ENCODE data around the gene GPR150. TPM values are rescaled to one million over a fixed set of nuclear protein-coding genes. Genes with fewer than 3 reads are reported as not detected.

The GPR150 gene
- total RNA-seq, 3 donors from 2014 or later (not counting 1 experiment from before 2014, with no cell fraction given), result 0.63 to 0.97 (median 0.89) TPM

- no peaks in the 10 kb centered on the region for H3K4me1 ChIP-seq (ENCODE audit: control insufficient read depth, insufficient read depth, low read length)
- no peaks in the 10 kb centered on the region for H3K9me3 Mint-ChIP-seq
- H3K27ac ChIP-seq (ENCODE audit: low read length), result no peak overlapping the region
- H3K36me3 ChIP-seq (ENCODE audit: control insufficient read depth, insufficient read depth, low read length), result no peaks in the 10 kb centered on the region
- no peak for ATAC-seq
- no peak overlapping the region for H3K27ac Mint-ChIP-seq
- WGBS (ENCODE audit: insufficient coverage), result 60% methylated on average over 3 of the region's 3 CpGs
- no peak overlapping the region for H3K4me3 ChIP-seq (ENCODE audit: low read length)
- no peaks in the 10 kb centered on the region for H3K27me3 ChIP-seq (ENCODE audit: control insufficient read depth, insufficient read depth, low read length)
- no peak overlapping the region for H3K4me3 Mint-ChIP-seq
- H3K4me1 Mint-ChIP-seq, result no peaks in the 10 kb centered on the region
- H3K27me3 Mint-ChIP-seq (ENCODE audit: low read depth in 2 of 2), result peaks cover 8 to 10% of the 10 kb centered on the region in 2 donors
- TF ChIP-seq CTCF (IDR thresholded peaks at IDR 0.05), result no peak
- DNase-seq, result no peak
- intact Hi-C loops (cut with micrococcal nuclease), result no loop called here
- no peaks in the 10 kb centered on the region for H3K36me3 Mint-ChIP-seq
- H3K9me3 ChIP-seq (ENCODE audit: control insufficient read depth, insufficient read depth, low read length), result no peaks in the 10 kb centered on the region
Measured at GRCh38 chr5:95638632-95639031, 18.7 kb downstream of the GPR150 start.

- Histone ChIP-seq H3K27ac (ENCODE audit: low read length) (no peak overlapping the region), H3K36me3 (ENCODE audit: control insufficient read depth, insufficient read depth, low read length) (no peaks in the 10 kb centered on the region), H3K4me3 (ENCODE audit: low read length) (no peak overlapping the region), H3K4me1 (ENCODE audit: control insufficient read depth, insufficient read depth, low read length) (peaks cover 9% of the 10 kb centered on the region), H3K9me3 (ENCODE audit: control insufficient read depth, insufficient read depth, low read length) (no peaks in the 10 kb centered on the region), H3K27me3 (ENCODE audit: control insufficient read depth, insufficient read depth, low read length) (no peaks in the 10 kb centered on the region)
- DNase-seq (no peak), ATAC-seq (no peak)
- Mint-ChIP-seq H3K9me3 (no peaks in the 10 kb centered on the region), H3K4me3 (no peak overlapping the region), H3K27me3 (ENCODE audit: low read depth in 2 of 2) (peaks cover 6 to 10% of the 10 kb centered on the region in 2 donors), H3K4me1 (peaks cover 8 to 12% of the 10 kb centered on the region in 2 donors), H3K36me3 (no peaks in the 10 kb centered on the region), H3K27ac (no peak overlapping the region)
- TF ChIP-seq CTCF (IDR thresholded peaks at IDR 0.05), result no peak
- WGBS (ENCODE audit: insufficient coverage), result 88% methylated on average over 5 of the region's 5 CpGs
- intact Hi-C loops (cut with micrococcal nuclease), result loop anchor here (5.0 kb wide), 2 partner anchors 206 to 321 kb away; partner anchors contain the start of gene ELL2
Measured at GRCh38 chr5:95641741-95642220, 21.9 kb downstream of the GPR150 start.

- no peaks in the 10 kb centered on the region for H3K36me3 Mint-ChIP-seq
- no peak overlapping the region for H3K27ac Mint-ChIP-seq
Measured at GRCh38 chr5:95643152-95643551, 23.3 kb downstream of the GPR150 start.

More at GRCh38 chr5:95643152-95643551, 23.3 kb downstream of the GPR150 start:
- H3K4me1 Mint-ChIP-seq, result peaks cover 8 to 16% of the 10 kb centered on the region in 2 donors
- Histone ChIP-seq H3K9me3 (ENCODE audit: control insufficient read depth, insufficient read depth, low read length) (no peaks in the 10 kb centered on the region), H3K27ac (ENCODE audit: low read length) (no peak overlapping the region), H3K27me3 (ENCODE audit: control insufficient read depth, insufficient read depth, low read length) (no peaks in the 10 kb centered on the region), H3K36me3 (ENCODE audit: control insufficient read depth, insufficient read depth, low read length) (no peaks in the 10 kb centered on the region), H3K4me3 (ENCODE audit: low read length) (no peak overlapping the region), H3K4me1 (ENCODE audit: control insufficient read depth, insufficient read depth, low read length) (peaks cover 15% of the 10 kb centered on the region)
- DNase-seq (no peak), ATAC-seq (no peak)
- H3K4me3 Mint-ChIP-seq, result no peak overlapping the region
- TF ChIP-seq CTCF (IDR thresholded peaks at IDR 0.05), result no peak
- 98% methylated on average over 7 of the region's 7 CpGs for WGBS (ENCODE audit: insufficient coverage)
- H3K27me3 Mint-ChIP-seq (ENCODE audit: low read depth in 2 of 2), result peaks cover 6 to 7% of the 10 kb centered on the region in 2 donors
- H3K9me3 Mint-ChIP-seq, result no peaks in the 10 kb centered on the region
- intact Hi-C loops (cut with micrococcal nuclease), result loop anchor here (5.0 kb wide), 2 partner anchors 204 to 319 kb away; partner anchors contain the start of gene ELL2
